Nephron (organoid): ENCODE results near the gene WASF1.

Experiments
- H3K27ac Mint-ChIP-seq, 3 experiments: 2 replicates each; pipeline ENCODE4 v1.8.0; 2020; ENCODE audit warnings: mixed read lengths in 3 of 3, mild to moderate bottlenecking in 2 of 3, moderate library complexity in 1 of 3
- H3K27me3 Mint-ChIP-seq: 2 replicates; pipeline ENCODE4 v1.8.0; 2021; ENCODE audit warnings: low read depth, mild to moderate bottlenecking, moderate library complexity, mixed read lengths
- H3K36me3 Mint-ChIP-seq: 2 replicates; pipeline ENCODE4 v1.8.0; 2020; ENCODE audit warnings: low read depth, mixed read lengths
- H3K4me1 Mint-ChIP-seq: 2 replicates; pipeline ENCODE4 v1.8.0; 2020; ENCODE audit warnings: mixed read lengths
- H3K4me3 Mint-ChIP-seq, 3 experiments: 2 replicates each; pipeline ENCODE4 v1.8.0; 2020; ENCODE audit warnings: mild to moderate bottlenecking in 3 of 3, mixed read lengths in 3 of 3, moderate library complexity in 2 of 3
- H3K9me3 Mint-ChIP-seq: 2 replicates; pipeline ENCODE4 v1.8.0; 2020; ENCODE audit warnings: mixed read lengths
- TF ChIP-seq, protein P1 (sequence below), 3 experiments: fragments of 200-600 bp; sonication (generic); IDR thresholded peaks; one replicate each; pipeline ENCODE4 v1.5.0; 2021; ENCODE audit warnings: antibody characterized with exemption in 3 of 3; ENCODE audit not compliant: unreplicated experiment in 3 of 3

The WASF1 gene

DNA sequence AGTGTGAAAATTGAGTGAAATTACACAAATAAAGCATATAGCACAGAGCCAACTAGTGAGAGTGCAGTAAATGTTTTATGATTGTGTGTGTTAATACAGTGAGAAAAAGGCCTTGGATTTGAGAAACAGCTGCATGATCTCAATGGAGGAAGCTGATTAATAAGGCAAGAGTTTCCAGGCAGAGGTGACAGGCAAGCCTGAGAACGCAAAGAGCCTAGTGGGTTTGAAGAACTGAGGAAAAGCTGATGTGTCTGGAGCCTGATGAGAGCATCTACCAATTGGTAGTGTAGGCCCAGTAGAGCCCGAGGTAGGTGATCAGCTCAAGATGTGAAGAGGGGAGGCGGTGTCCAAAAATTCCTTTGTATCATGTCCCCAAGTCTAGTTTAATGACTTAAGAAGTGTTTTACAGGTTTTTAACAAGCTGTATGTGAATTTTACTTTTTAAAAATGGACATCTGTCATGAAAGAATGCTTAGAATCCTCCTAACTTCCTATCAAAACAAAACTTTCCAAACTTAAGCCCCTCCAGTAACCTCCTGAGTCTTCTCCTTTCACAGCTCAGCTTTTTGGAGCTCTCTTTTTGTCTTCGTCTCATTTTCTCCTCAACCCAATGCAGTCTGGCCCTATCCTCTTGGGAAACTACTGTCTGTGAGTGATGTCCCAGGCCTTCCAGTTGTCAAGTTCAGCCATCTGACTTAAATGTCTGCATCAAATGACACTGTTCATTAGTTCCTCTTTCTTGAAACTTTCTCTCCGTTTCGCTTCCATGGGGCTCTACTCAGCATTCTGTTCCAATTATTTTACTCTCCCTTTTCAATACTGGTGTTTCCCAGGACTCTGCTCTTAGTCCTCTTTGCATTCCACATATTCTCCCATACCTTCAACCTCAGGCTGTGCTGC, 1.9 kb upstream of the WASF1 start:
- peaks cover 4% of the 10 kb centered on the region for H3K36me3 Mint-ChIP-seq
- H3K9me3 Mint-ChIP-seq, result no peaks in the 10 kb centered on the region
- no peaks in the 10 kb centered on the region for H3K27me3 Mint-ChIP-seq
- H3K4me1 Mint-ChIP-seq, result peaks cover 15% of the 10 kb centered on the region
- TF ChIP-seq, protein P1, sequence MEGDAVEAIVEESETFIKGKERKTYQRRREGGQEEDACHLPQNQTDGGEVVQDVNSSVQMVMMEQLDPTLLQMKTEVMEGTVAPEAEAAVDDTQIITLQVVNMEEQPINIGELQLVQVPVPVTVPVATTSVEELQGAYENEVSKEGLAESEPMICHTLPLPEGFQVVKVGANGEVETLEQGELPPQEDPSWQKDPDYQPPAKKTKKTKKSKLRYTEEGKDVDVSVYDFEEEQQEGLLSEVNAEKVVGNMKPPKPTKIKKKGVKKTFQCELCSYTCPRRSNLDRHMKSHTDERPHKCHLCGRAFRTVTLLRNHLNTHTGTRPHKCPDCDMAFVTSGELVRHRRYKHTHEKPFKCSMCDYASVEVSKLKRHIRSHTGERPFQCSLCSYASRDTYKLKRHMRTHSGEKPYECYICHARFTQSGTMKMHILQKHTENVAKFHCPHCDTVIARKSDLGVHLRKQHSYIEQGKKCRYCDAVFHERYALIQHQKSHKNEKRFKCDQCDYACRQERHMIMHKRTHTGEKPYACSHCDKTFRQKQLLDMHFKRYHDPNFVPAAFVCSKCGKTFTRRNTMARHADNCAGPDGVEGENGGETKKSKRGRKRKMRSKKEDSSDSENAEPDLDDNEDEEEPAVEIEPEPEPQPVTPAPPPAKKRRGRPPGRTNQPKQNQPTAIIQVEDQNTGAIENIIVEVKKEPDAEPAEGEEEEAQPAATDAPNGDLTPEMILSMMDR (IDR thresholded peaks at IDR 0.05; ENCODE audit: unreplicated experiment in 3 of 3), result no peak
- no peak overlapping the region for H3K27ac Mint-ChIP-seq
- no peak overlapping the region for H3K4me3 Mint-ChIP-seq

DNA sequence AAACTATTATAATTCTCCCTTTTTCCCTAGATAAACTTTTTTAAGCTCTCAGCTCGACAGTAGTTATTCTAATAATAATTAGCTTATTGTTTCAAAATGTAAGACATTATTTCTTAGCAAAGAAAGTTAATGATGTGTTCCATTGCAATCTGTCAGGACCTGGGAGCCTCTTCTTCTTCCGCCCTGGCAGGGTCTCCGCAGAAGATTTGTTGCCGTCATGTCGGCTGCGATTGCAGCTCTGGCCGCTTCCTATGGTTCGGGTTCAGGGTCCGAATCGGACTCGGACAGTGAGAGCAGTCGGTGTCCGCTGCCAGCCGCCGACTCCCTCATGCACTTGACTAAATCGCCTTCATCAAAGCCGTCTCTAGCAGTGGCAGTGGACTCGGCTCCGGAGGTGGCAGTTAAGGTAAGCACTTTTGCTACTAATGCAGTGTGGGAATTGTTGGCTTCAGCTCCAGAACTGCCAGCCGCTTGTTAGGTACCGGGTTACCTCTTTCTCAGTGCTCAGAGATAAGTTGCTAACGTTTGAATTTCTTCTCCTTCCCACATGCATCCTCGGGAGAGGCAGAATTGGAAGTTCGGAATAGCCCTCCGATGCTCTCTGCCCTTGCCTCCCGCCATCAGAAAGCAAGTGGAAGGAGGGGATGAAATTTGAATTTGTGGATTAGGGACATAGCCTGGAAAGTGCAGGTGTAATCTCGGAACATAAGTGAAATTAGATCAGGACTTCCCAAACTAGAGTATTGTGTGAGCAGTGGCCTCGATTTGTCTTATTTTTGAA, 948 bp upstream of the WASF1 start, which contains the start of gene CDC40:
Gene CDC40, plus strand, starts transcription at position 200 of the 781 bp plus-strand sequence. Its CDS starts 18 bp downstream, at position 218.
- Mint-ChIP-seq H3K4me3 (no peak within 1 kb of the TSS), H3K36me3 (no peaks in the 10 kb centered on the region), H3K9me3 (no peaks in the 10 kb centered on the region), H3K27ac (no peak within 1 kb of the TSS), H3K4me1 (peaks cover 10% of the 10 kb centered on the region), H3K27me3 (no peaks in the 10 kb centered on the region)
- TF ChIP-seq, protein P1 (IDR thresholded peaks at IDR 0.05; ENCODE audit: unreplicated experiment in 3 of 3), result no peak

DNA sequence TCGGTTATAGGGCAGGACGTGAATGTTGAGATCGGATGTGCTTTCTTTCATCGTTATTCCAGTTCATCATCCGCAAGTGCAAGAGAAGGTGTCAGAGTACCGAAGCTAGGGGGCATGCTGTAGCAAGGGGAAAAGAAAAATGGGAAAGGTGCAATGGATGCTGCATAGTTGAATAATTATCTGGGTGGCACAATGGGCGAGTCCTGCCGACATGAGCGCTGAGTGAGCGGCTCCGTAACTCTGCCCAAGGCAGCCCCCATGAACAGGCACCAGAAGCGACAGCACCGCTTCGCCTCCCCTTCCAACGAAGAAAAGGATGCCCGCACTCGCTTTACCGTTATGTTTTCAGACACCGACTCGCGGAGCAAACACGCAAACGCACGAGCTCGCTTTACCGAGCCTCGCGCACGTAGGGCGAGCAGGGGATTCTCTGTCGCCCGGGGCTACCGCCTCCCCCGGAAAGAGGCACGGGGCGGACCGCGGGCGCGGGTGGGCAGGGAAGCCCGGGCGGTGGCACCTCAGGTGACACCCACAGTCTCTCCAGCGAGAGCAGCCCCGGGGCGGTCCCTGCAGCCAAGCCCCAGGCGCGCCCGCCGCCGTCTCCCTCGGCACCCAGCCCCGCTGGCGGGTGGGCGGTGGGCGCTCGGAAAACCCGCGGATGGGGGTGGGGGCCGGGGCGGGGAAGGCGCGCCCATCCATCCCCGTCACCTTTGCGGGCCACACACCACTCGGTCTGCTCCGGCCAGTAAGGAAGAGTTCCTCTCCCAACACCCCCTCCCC, 654 bp downstream of the WASF1 start:
- peaks cover 10% of the 10 kb centered on the region for H3K4me1 Mint-ChIP-seq
- peak overlapping the region; percentile 79 to 90 (median 88) for H3K4me3 Mint-ChIP-seq

DNA sequence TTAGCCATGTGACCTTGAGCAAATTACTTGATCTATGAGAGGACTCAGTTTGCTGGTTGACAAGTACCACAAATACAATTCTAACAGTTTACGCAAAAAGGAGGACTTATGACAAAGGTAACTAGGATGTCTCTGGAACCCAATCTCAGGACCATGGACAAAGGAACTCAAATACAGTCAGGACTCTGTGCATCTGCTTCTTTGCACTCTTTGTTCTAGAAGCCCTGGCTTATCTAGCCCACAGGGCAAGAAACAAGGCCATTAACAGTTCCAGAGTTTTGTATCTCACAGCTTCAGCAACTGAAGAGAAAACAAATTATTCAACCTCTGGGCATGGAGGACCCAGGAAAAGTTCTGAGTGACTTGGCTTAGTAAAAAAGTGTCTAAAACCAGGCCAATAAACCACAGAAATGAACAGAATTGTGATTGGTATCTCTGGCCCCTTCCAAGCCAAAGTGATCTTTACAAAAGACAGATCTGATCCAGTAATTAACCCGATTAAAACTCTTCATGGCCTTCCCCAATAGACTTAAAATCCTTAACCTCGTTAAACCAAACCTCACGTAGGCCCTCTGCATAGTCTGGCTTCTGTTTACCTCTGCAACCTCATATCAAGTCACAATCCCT, 5.9 kb downstream of the WASF1 start:
- TF ChIP-seq, protein P1 (IDR thresholded peaks at IDR 0.05; ENCODE audit: unreplicated experiment in 3 of 3), result no peak
- Mint-ChIP-seq H3K36me3 (no peaks in the 10 kb centered on the region), H3K4me1 (peaks cover 9% of the 10 kb centered on the region), H3K4me3 (no peak overlapping the region), H3K27me3 (no peaks in the 10 kb centered on the region), H3K9me3 (no peaks in the 10 kb centered on the region), H3K27ac (no peak overlapping the region)

More for the DNA sequence above, 654 bp downstream of the WASF1 start:
- Mint-ChIP-seq H3K27ac (peak overlapping the region; percentile 78 to 92 (median 89)), H3K9me3 (no peaks in the 10 kb centered on the region), H3K36me3 (no peaks in the 10 kb centered on the region), H3K27me3 (no peaks in the 10 kb centered on the region)
- TF ChIP-seq, protein P1 (IDR thresholded peaks at IDR 0.05; ENCODE audit: unreplicated experiment in 3 of 3), result peak; percentile 61 to 64 (median 63)

DNA sequence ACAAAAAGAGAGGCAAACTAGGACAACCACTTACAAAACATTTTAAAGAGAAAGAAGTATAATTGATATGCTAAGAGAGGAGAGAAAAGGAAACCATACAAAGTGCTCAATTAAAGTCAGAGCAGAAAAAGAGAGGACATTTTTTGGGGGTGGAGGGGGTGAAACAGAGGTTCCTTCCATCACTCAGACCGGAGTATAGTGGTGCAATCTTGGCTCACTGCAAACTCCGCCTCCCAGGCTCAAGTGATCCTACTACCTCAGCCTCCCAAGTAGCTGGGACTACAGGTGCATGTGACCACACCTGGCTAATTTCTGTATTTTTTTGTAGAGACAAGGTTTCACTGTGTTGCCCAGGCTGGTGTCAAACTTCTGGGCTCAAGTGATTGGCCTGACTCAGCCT, 9.4 kb downstream of the WASF1 start:
- no peak overlapping the region for H3K27ac Mint-ChIP-seq
- no peaks in the 10 kb centered on the region for H3K27me3 Mint-ChIP-seq
- H3K4me1 Mint-ChIP-seq, result no peaks in the 10 kb centered on the region
- H3K36me3 Mint-ChIP-seq, result no peaks in the 10 kb centered on the region
- TF ChIP-seq, protein P1 (IDR thresholded peaks at IDR 0.05; ENCODE audit: unreplicated experiment in 3 of 3), result no peak
- H3K9me3 Mint-ChIP-seq, result no peaks in the 10 kb centered on the region
- no peak overlapping the region for H3K4me3 Mint-ChIP-seq
